WI38 (cell line): Measurements from ENCODE around the gene SULF2.

Source experiments
- H3K4me3 ChIP-seq: 2 replicates; pipeline ENCODE4 v1.5.1; 2011; ENCODE audit warnings: low read depth, mild to moderate bottlenecking, control low read depth, low read length
- CTCF ChIP-seq: IDR thresholded peaks from 2 replicates; pipeline ENCODE4 v1.5.1; 2012; ENCODE audit warnings: low read depth, mild to moderate bottlenecking, control low read depth, low read length

The SULF2 gene

GRCh38 chr20:47648943-47649342 is 136.3 kb downstream of the SULF2 start:
- no peak for TF ChIP-seq CTCF
- H3K4me3 ChIP-seq = no peak overlapping the region

- no peak for TF ChIP-seq CTCF
- H3K4me3 ChIP-seq = no peak overlapping the region
Observed at GRCh38 chr20:47647994-47648393, 137.3 kb downstream of the SULF2 start.

GRCh38 chr20:47645632-47646031 is 139.6 kb downstream of the SULF2 start:
- TF ChIP-seq CTCF = no peak
- no peak overlapping the region for H3K4me3 ChIP-seq

GRCh38 chr20:47642624-47643023 is 142.7 kb downstream of the SULF2 start:
- H3K4me3 ChIP-seq = no peak overlapping the region
- TF ChIP-seq CTCF = no peak

GRCh38 chr20:47642118-47642517 is 143.2 kb downstream of the SULF2 start:
- no peak overlapping the region for H3K4me3 ChIP-seq
- TF ChIP-seq CTCF = no peak

- H3K4me3 ChIP-seq = no peak overlapping the region
- no peak for TF ChIP-seq CTCF
Observed at GRCh38 chr20:47638851-47639250, 146.4 kb downstream of the SULF2 start.

GRCh38 chr20:47635256-47635655 is 150.0 kb downstream of the SULF2 start:
- no peak for TF ChIP-seq CTCF
- no peak overlapping the region for H3K4me3 ChIP-seq
